ENCODE measurements around the gene WASF2. TPM values are rescaled to one million over a fixed set of nuclear protein-coding genes. Genes with fewer than 3 reads are reported as not detected.
A peak's percentile ranks its signal among the peaks of the same experiment; 100 is the strongest.

The WASF2 gene
- total RNA-seq, 2 donors from 2014 or later, result 60.1 to 83.7 TPM

DNA sequence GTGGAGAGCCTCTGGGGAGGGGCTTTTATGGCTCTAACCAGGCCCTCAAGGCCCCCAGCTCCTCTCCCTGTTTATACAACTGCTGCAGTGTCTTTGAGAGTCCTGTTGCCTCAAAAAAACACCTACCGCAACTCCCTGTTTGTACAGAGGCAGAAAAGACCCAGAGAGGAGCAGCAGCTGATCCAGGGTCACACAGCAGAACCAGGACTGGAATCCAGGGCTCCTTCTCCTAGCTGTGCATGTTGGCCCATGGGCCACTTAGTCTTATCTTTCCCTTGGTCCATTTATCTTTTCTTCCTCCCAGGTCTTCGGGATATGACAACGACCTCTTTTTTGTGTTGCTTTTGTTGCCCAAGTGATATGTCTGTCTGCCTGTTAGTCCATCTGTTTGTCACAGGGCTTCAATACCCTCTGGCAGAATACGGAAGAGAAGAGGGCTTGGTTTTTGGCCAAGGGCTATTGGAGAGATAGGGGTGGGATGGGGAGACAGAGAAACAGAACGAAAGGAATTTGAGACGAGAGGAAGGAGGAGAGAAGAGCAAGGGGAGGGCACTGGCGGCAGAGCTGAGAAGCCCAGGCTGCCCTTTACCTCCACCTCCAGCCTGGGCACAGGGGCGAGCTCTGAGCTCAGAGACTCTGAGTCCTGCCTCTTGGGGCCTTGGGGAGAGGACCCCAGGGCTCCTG, 33.5 kb upstream of the WASF2 start:
- no peak for ATAC-seq (ENCODE audit: insufficient number of reproducible peaks, low FRiP score, low read depth)
- H3K4me3 ChIP-seq, result peak overlapping the region; percentile 59
- no peaks in the 10 kb centered on the region for H3K36me3 ChIP-seq
- no peaks in the 10 kb centered on the region for H3K27me3 ChIP-seq (replicated peaks; ENCODE audit: insufficient read depth)
- H3K9me3 ChIP-seq, result no peaks in the 10 kb centered on the region
- H3K27ac ChIP-seq, result peak overlapping the region; percentile 49 to 62
- no peak for DNase-seq (ENCODE audit: low spot score)
- TF ChIP-seq, protein P1, sequence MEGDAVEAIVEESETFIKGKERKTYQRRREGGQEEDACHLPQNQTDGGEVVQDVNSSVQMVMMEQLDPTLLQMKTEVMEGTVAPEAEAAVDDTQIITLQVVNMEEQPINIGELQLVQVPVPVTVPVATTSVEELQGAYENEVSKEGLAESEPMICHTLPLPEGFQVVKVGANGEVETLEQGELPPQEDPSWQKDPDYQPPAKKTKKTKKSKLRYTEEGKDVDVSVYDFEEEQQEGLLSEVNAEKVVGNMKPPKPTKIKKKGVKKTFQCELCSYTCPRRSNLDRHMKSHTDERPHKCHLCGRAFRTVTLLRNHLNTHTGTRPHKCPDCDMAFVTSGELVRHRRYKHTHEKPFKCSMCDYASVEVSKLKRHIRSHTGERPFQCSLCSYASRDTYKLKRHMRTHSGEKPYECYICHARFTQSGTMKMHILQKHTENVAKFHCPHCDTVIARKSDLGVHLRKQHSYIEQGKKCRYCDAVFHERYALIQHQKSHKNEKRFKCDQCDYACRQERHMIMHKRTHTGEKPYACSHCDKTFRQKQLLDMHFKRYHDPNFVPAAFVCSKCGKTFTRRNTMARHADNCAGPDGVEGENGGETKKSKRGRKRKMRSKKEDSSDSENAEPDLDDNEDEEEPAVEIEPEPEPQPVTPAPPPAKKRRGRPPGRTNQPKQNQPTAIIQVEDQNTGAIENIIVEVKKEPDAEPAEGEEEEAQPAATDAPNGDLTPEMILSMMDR (IDR thresholded peaks at IDR 0.05), result no peak
- peaks cover 53 to 91% of the 10 kb centered on the region in 2 donors for H3K4me1 ChIP-seq (ENCODE audit: control insufficient read depth in 1 of 2, low read depth in 2 of 2)

DNA sequence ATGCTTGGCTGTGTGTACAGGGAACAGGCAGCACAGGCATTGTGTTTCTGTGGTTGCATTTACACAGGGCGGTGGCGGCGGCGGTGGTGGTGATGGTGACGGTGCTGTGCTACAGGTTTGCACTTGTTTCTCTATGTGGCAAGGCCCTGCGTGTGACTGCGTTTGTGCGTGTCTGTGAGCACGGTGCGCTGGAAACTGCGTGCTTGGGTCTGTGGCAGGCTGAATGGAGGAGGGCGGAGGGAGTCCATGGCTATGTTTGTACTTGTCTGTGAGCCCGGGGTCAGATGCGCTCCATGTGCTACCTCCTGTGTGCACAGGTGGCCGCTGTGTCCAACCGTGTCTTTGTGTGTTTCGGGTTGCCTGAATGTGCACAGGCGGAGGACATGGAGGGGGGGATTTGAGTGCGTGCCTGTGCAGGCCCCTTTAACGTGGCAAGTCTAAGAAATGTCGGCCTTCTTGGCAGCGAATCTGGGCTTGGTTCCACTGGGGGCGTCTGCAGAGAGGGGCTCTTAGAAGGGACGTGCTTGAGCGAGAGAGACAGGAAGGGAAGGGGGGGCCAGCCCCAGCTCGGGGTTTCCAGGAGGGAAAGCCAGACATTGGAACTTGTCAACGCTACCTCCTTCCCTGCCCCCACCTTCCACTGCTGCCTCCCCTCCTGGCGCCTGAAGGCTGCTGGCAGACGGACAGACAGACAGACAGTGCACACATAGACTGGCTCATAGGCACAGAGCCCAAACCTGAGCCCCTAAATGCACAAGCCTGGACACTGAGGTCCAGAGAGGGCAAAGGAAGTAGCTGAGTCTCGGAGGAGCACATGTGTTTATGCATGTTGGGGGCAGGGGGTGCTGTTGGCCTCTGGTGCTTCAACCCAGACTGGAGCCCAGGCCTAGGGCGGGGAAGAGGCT, 32.7 kb upstream of the WASF2 start:
- DNase-seq (ENCODE audit: low spot score), result no peak
- H3K27me3 ChIP-seq (replicated peaks; ENCODE audit: insufficient read depth), result no peaks in the 10 kb centered on the region
- peak overlapping the region; percentile 59 for H3K4me3 ChIP-seq
- H3K4me1 ChIP-seq (ENCODE audit: control insufficient read depth in 1 of 2, low read depth in 2 of 2), result peaks cover 45 to 83% of the 10 kb centered on the region in 2 donors
- H3K9me3 ChIP-seq, result no peaks in the 10 kb centered on the region
- ATAC-seq (ENCODE audit: insufficient number of reproducible peaks, low FRiP score, low read depth), result no peak
- no peaks in the 10 kb centered on the region for H3K36me3 ChIP-seq
- peak overlapping the region; percentile 49 to 62 for H3K27ac ChIP-seq
- TF ChIP-seq, protein P1 (IDR thresholded peaks at IDR 0.05), result peak; percentile 15

DNA sequence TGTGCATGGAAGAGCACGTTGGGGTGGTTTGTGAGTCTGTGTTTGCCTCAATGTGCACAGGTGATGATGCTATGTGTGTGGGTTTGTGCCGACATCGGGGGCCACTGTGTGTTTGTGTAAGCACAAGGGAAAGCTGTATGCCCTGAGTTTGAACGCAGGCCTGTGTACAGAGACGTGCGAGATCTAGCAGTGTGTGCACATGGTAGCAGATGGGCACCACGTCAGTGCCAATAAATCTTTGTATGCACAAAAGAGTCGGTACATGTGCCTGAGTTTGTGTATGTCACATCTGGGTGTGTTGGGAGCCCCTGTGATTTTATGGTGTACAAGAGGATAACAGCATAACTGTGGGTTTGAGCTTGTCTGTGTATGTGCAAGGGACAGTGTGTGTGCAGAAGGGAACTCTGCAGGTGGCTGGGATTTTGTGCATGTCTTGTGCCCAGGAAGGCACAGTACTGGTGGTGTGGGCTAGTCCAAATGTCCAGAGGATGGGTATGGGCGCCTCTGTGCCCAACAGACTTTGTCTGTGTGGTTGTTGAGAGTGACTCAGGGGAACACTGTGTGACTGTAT, 32.0 kb upstream of the WASF2 start:
- no peaks in the 10 kb centered on the region for H3K27me3 ChIP-seq (replicated peaks; ENCODE audit: insufficient read depth)
- H3K27ac ChIP-seq, result peak overlapping the region; percentile 49 to 62
- TF ChIP-seq, protein P1 (IDR thresholded peaks at IDR 0.05), result no peak
- no peak for ATAC-seq (ENCODE audit: insufficient number of reproducible peaks, low FRiP score, low read depth)
- H3K4me3 ChIP-seq, result peak overlapping the region; percentile 59
- H3K36me3 ChIP-seq, result no peaks in the 10 kb centered on the region
- no peak for DNase-seq (ENCODE audit: low spot score)
- peaks cover 41 to 76% of the 10 kb centered on the region in 2 donors for H3K4me1 ChIP-seq (ENCODE audit: control insufficient read depth in 1 of 2, low read depth in 2 of 2)
- H3K9me3 ChIP-seq, result no peaks in the 10 kb centered on the region

DNA sequence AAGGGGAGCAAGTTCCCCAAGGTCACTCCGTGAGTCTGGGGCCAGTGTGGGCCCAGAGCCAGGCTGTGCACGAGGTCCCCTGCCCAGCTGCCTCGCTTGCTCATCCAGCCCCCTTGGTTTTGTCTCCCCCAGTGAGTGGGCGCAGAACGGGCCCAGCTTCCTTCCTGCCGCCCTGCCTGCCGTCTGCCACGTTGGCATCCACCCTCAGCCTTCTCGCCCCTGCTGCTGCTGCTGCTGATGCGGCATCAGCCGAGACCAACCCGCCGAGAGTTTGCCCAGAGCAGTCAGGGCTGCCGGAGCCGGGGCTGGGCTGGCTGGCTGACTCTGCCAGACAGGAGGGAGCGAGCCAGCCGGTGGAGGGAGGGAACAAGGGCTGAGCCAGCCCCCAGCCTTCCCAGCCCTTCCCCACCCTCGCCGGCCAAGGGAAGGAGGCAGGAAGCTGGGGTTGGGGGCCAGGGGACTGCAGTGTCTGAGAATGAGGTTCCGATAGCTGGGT, 31.4 kb upstream of the WASF2 start:
- H3K4me1 ChIP-seq (ENCODE audit: control insufficient read depth in 1 of 2, low read depth in 2 of 2), result peaks cover 41 to 70% of the 10 kb centered on the region in 2 donors
- peak overlapping the region; percentile 6 to 62 for H3K27ac ChIP-seq
- peak overlapping the region; percentile 59 for H3K4me3 ChIP-seq

More for the DNA sequence above, 31.4 kb upstream of the WASF2 start:
- ATAC-seq (ENCODE audit: insufficient number of reproducible peaks, low FRiP score, low read depth) (no peak), DNase-seq (ENCODE audit: low spot score) (no peak)
- TF ChIP-seq, protein P1 (IDR thresholded peaks at IDR 0.05), result no peak
- Histone ChIP-seq H3K36me3 (no peaks in the 10 kb centered on the region), H3K27me3 (replicated peaks; ENCODE audit: insufficient read depth) (no peaks in the 10 kb centered on the region), H3K9me3 (no peaks in the 10 kb centered on the region)
